K562 (cell line): Measurements from ENCODE around the gene MRPL3. TPM values are rescaled to one million over a fixed set of nuclear protein-coding genes. Genes with fewer than 3 reads are reported as not detected.

ENCODE experiments used
- ATAC-seq: fragments of 200-7000 bp; cut with Tn5 transposase; 3 replicates; pipeline ENCODE4 v1.9.1; 2020; ENCODE audit warnings: moderate library complexity
- BruUV-seq: library from RNA; stranded (reverse); fragments of 400-500 nt; replicated peaks from 2 replicates; lab custom pipeline; 2021; lab: Mats Ljungman, UMichigan
- CTCF ChIA-PET: fragments of 300-600 bp; formaldehyde crosslinking; extraction: SDS; loops from one replicate; lab custom pipeline; 2021; ENCODE audit warnings: low intra/inter-chr PET ratio; lab: Yijun Ruan, JAX
- POLR2A ChIA-PET: fragments of 300-600, 350-650 bp; sonication (Branson Sonifier 250); formaldehyde crosslinking; extraction: SDS; loops from one replicate; lab custom pipeline; 2021; ENCODE audit warnings: antibody characterized with exemption, inconsistent platforms; lab: Yijun Ruan, JAX
- DNase-seq, 4 experiments: peaks; one replicate each; pipeline versions ENCODE4 v3.0.0 to v3.0.0-alpha.2; 2011 to 2018; ENCODE audit warnings: low spot score in 3 of 4, mixed read lengths in 3 of 4; ENCODE audit errors: extremely low read depth in 1 of 4
- FAIRE-seq: peaks from 2 replicates; lab custom pipeline; 2011; peaks lifted over from hg19 to GRCh38; lab: Jason Lieb, UNC
- H2AFZ ChIP-seq: 2 replicates; pipeline ENCODE4 v1.6.0; 2011; ENCODE audit warnings: low read depth, low read length, control low read depth, inconsistent platforms
- H3K27ac ChIP-seq: fragments of 200-600 bp; 3 replicates; pipeline ENCODE4 v1.8.0; 2011; ENCODE audit warnings: low read depth, mild to moderate bottlenecking, control low read depth, inconsistent platforms, low read length, moderate library complexity, mixed read lengths; ENCODE audit errors: extremely low read depth
- H3K27me3 ChIP-seq, 2 experiments: fragments of 300-600 bp in 1 of 2; 2 replicates in 1 of 2; 3 replicates in 1 of 2; pipeline versions ENCODE4 v1.6.0 to v1.8.0; 2011; ENCODE audit warnings: inconsistent platforms in 2 of 2, low read length in 2 of 2, mild to moderate bottlenecking in 1 of 2, mixed read lengths in 1 of 2, moderate library complexity in 1 of 2; ENCODE audit not compliant: control insufficient read depth in 2 of 2, insufficient read depth in 2 of 2
- H3K36me3 ChIP-seq: fragments of 300-600 bp; 3 replicates; pipeline ENCODE4 v1.8.0; 2011; ENCODE audit warnings: mild to moderate bottlenecking, low read length, inconsistent platforms; ENCODE audit not compliant: control insufficient read depth, insufficient read depth
- H3K4me1 ChIP-seq, 2 experiments: fragments of 200-600 bp in 1 of 2; replicated peaks in 1 of 2; 2 replicates in 1 of 2; 3 replicates in 1 of 2; pipeline versions ENCODE4 v1.5.1 to v1.8.0; 2011; ENCODE audit warnings: inconsistent platforms in 2 of 2, low read length in 2 of 2, mild to moderate bottlenecking in 1 of 2, mixed read lengths in 1 of 2, moderate library complexity in 1 of 2; ENCODE audit not compliant: control insufficient read depth in 2 of 2, insufficient read depth in 2 of 2
- H3K4me2 ChIP-seq: 2 replicates; pipeline ENCODE4 v1.6.1; 2011; ENCODE audit warnings: low read length, control low read depth, inconsistent platforms, mixed read lengths; ENCODE audit not compliant: insufficient read depth
- H3K4me3 ChIP-seq: fragments of 200-600 bp; sonication (generic), shearing (Covaris generic); 2 replicates; pipeline ENCODE4 v1.5.1; 2016; ENCODE audit warnings: control low read depth, inconsistent platforms
- H3K79me2 ChIP-seq: fragments of 200-600 bp; 3 replicates; pipeline ENCODE4 v1.8.0; 2011; ENCODE audit warnings: low read length, inconsistent platforms; ENCODE audit not compliant: control insufficient read depth, insufficient read depth
- H3K9ac ChIP-seq, 2 experiments: 2 replicates each; pipeline versions ENCODE4 v1.6.0 to v1.6.1; 2011; ENCODE audit warnings: low read depth in 2 of 2, low read length in 2 of 2, control low read depth in 1 of 2, inconsistent platforms in 1 of 2, mild to moderate bottlenecking in 1 of 2, mixed read lengths in 1 of 2; ENCODE audit not compliant: insufficient read depth in 1 of 2
- H3K9me1 ChIP-seq: one replicate; pipeline ENCODE4 v1.6.0; 2011; ENCODE audit warnings: inconsistent platforms, mild to moderate bottlenecking, low read length, moderate library complexity; ENCODE audit not compliant: control insufficient read depth, insufficient read depth
- H3K9me3 ChIP-seq: replicated peaks from 2 replicates; pipeline ENCODE4 v1.5.1; 2011; ENCODE audit warnings: low read depth, low read length, inconsistent platforms; ENCODE audit not compliant: control insufficient read depth, insufficient read depth
- H4K20me1 ChIP-seq: replicated peaks from 2 replicates; pipeline ENCODE4 v1.6.1; 2011; ENCODE audit warnings: low read length, inconsistent platforms, mixed read lengths; ENCODE audit not compliant: control insufficient read depth, insufficient read depth
- CLOCK ChIP-seq: fragments of 250-450 bp; sonication (Bioruptor Pico); IDR thresholded peaks from 2 replicates; pipeline ENCODE4 v1.4.0; 2020; ENCODE audit warnings: mild to moderate bottlenecking, moderate library complexity, borderline replicate concordance
- NRF1 ChIP-seq, 2 experiments: fragments of 450-650 bp; IDR thresholded peaks in 1 of 2; conservative IDR thresholded peaks in 1 of 2; 2 replicates each; pipeline ENCODE4 v1.6.1; 2014; ENCODE audit warnings: mild to moderate bottlenecking in 2 of 2
- WGBS: fragments of 100-300 bp; shearing (Covaris generic); methylation state at CpG from one replicate; pipeline ENCODE4 v1.1.6; 2016; ENCODE audit warnings: low coverage, mixed read lengths; ENCODE audit not compliant: insufficient coverage; ENCODE audit errors: missing lambda C conversion rate; 5-methylcytosine and 5-hydroxymethylcytosine counted together
- in situ Hi-C: fragments of 300-500 bp; cut with MboI; formaldehyde crosslinking; loops from 4 replicates; pipeline ENCODE4 v1.15.0; 2018; ENCODE audit warnings: inconsistent platforms, mixed read lengths
- intact Hi-C: fragments of 100-400 bp; cut with micrococcal nuclease; formaldehyde crosslinking; loops from 2 replicates; pipeline ENCODE4 v1.14.2; 2022
- polyA plus RNA-seq, 8 experiments: library from polyadenylated mRNA; depleted of rRNA in 4 of 8; stranded (reverse) in 5 of 8; unstranded in 3 of 8; fragments of >200 nt; fragmentation: Nextera tagmentation in 2 of 8; fragmentation: Illumina TruSeq in 1 of 8; extraction: Ambion mirVana in 2 of 8; extraction: Trizol in 1 of 8; gene quantifications; 2 replicates each; pipeline versions ENCODE4 v1.2.1 to v1.2.3, GENCODE V29; 2011 to 2014; ENCODE audit warnings: inconsistent platforms in 1 of 8, missing spikeins in 1 of 8
- total RNA-seq, 7 experiments: library from RNA; depleted of rRNA in 6 of 7; stranded (reverse); fragments of >200 nt in 6 of 7; fragmentation: Illumina TruSeq in 2 of 7; extraction: Trizol in 2 of 7; gene quantifications; 2 replicates each; pipeline versions ENCODE4 v1.2.1 to v1.2.3, GENCODE V29; 2011 to 2021; ENCODE audit warnings: low replicate concordance in 1 of 7
- TF ChIP-seq, protein P1 (sequence below): sonication (generic); formaldehyde crosslinking; IDR thresholded peaks from 2 replicates; pipeline ENCODE4 v1.8.0; 2022; ENCODE audit warnings: mild to moderate bottlenecking, missing genetic modification reagents
- TF ChIP-seq, protein P2 (sequence below): IDR thresholded peaks from 3 replicates; pipeline ENCODE4 v1.6.1; 2011; ENCODE audit warnings: borderline replicate concordance, mild to moderate bottlenecking, moderate library complexity; ENCODE audit not compliant: insufficient read length; ENCODE audit errors: extremely low read depth

MRPL3 gene
- total and polyA plus RNA-seq, 9 of the 15 experiments (the other 6 are each of a cell fraction or from before 2014, with no cell fraction given): 81.7 to 340 (median 190) TPM

- in situ Hi-C loops: loop anchor here (25.0 kb wide), 1 partner anchor 454 kb away; the partner anchor contains the start of genes ASTE1 and NEK11
- FAIRE-seq: no peak
Observed at GRCh38 chr3:131491775-131492174, 11.0 kb downstream of the MRPL3 start.

More at GRCh38 chr3:131491775-131492174, 11.0 kb downstream of the MRPL3 start:
- H3K9me3 ChIP-seq: no peaks in the 10 kb centered on the region
- no peak overlapping the region for H3K9ac ChIP-seq
- peaks cover 83% of the 10 kb centered on the region for H3K36me3 ChIP-seq
- CTCF ChIA-PET: no interaction called here
- H4K20me1 ChIP-seq: 0 out of 2 replicates have a peak, but pooled peaks cover 8% of the 10 kb centered on the region
- TF ChIP-seq CLOCK (CRISPR knock-in tag) (no peak), NRF1 (conservative IDR thresholded peaks at IDR 0.05 in 1 of 2, IDR thresholded peaks at IDR 0.05 in 1 of 2) (no peak)
- TF ChIP-seq, protein P1, sequence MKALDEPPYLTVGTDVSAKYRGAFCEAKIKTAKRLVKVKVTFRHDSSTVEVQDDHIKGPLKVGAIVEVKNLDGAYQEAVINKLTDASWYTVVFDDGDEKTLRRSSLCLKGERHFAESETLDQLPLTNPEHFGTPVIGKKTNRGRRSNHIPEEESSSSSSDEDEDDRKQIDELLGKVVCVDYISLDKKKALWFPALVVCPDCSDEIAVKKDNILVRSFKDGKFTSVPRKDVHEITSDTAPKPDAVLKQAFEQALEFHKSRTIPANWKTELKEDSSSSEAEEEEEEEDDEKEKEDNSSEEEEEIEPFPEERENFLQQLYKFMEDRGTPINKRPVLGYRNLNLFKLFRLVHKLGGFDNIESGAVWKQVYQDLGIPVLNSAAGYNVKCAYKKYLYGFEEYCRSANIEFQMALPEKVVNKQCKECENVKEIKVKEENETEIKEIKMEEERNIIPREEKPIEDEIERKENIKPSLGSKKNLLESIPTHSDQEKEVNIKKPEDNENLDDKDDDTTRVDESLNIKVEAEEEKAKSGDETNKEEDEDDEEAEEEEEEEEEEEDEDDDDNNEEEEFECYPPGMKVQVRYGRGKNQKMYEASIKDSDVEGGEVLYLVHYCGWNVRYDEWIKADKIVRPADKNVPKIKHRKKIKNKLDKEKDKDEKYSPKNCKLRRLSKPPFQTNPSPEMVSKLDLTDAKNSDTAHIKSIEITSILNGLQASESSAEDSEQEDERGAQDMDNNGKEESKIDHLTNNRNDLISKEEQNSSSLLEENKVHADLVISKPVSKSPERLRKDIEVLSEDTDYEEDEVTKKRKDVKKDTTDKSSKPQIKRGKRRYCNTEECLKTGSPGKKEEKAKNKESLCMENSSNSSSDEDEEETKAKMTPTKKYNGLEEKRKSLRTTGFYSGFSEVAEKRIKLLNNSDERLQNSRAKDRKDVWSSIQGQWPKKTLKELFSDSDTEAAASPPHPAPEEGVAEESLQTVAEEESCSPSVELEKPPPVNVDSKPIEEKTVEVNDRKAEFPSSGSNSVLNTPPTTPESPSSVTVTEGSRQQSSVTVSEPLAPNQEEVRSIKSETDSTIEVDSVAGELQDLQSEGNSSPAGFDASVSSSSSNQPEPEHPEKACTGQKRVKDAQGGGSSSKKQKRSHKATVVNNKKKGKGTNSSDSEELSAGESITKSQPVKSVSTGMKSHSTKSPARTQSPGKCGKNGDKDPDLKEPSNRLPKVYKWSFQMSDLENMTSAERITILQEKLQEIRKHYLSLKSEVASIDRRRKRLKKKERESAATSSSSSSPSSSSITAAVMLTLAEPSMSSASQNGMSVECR (CRISPR knock-in tag): no peak
- TF ChIP-seq, protein P2, sequence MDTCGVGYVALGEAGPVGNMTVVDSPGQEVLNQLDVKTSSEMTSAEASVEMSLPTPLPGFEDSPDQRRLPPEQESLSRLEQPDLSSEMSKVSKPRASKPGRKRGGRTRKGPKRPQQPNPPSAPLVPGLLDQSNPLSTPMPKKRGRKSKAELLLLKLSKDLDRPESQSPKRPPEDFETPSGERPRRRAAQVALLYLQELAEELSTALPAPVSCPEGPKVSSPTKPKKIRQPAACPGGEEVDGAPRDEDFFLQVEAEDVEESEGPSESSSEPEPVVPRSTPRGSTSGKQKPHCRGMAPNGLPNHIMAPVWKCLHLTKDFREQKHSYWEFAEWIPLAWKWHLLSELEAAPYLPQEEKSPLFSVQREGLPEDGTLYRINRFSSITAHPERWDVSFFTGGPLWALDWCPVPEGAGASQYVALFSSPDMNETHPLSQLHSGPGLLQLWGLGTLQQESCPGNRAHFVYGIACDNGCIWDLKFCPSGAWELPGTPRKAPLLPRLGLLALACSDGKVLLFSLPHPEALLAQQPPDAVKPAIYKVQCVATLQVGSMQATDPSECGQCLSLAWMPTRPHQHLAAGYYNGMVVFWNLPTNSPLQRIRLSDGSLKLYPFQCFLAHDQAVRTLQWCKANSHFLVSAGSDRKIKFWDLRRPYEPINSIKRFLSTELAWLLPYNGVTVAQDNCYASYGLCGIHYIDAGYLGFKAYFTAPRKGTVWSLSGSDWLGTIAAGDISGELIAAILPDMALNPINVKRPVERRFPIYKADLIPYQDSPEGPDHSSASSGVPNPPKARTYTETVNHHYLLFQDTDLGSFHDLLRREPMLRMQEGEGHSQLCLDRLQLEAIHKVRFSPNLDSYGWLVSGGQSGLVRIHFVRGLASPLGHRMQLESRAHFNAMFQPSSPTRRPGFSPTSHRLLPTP: no peak
- TF ChIP-seq, all 486 proteins: peak for 0
- no peak for DNase-seq
- no TSS peak for BruUV-seq
- Histone ChIP-seq H3K4me3 (no peak overlapping the region), H3K27ac (no peak overlapping the region), H3K4me1 (no peaks in the 10 kb centered on the region), H3K4me2 (no peak overlapping the region), H3K79me2 (peaks cover 38% of the 10 kb centered on the region), H3K9me1 (peaks cover 3% of the 10 kb centered on the region), H3K27me3 (no peaks in the 10 kb centered on the region), H2AFZ (no peak overlapping the region)
- POLR2A ChIA-PET: no interaction called here
- ATAC-seq: no peak
- WGBS: 95% methylated on average over 2 of the region's 2 CpGs
- intact Hi-C loops: no loop called here
